Vagina (tissue), 2 donors: ENCODE results near the gene ADGRG3.
"Not testable (repeated sequence)": the region's sequence is repeated elsewhere in the genome, so short reads cannot be mapped to it uniquely, and the experiment has no call there.

Source experiments
- POLR2A ChIP-seq, 2 donors: fragments of 450-650 bp; IDR thresholded peaks; one replicate each; pipeline ENCODE4 v1.6.1; 2017; ENCODE audit warnings: antibody characterized with exemption in 2 of 2, mild to moderate bottlenecking in 2 of 2, moderate library complexity in 2 of 2
- POLR2AphosphoS5 ChIP-seq, 2 donors: sonication (generic); formaldehyde crosslinking; IDR thresholded peaks; one replicate each; pipeline ENCODE4 v1.9.0; 2017; ENCODE audit warnings: antibody characterized with exemption in 2 of 2, mild to moderate bottlenecking in 2 of 2, low read depth in 1 of 2; ENCODE audit not compliant: insufficient read depth in 1 of 2
- TF ChIP-seq, protein P1 (sequence below), 3 experiments: fragments of 450-650 bp in 2 of 3; fragments of 200-600 bp in 1 of 3; sonication (generic) in 1 of 3; IDR thresholded peaks; one replicate each; pipeline ENCODE4 v1.5.1; 2017 to 2019; ENCODE audit warnings: antibody characterized with exemption in 3 of 3, mild to moderate bottlenecking in 2 of 3, moderate library complexity in 2 of 3

DNA sequence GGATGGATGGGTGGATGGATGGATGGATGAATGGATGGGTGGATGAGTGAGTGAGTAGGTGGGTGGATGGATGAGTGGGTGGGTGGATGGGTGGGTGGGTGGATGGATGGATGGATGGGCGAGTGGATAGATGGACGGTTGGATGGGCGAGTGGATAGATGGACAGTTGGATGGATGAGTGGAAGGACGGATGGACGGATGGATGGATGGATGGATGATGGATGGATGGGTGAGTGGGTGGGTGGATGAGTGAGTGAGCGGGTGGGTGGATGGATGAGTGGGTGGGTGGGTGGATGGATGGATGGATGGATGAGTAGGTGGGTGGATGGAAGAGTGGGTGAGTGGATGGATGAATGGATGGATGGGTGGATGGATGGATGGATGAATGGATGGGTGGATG lies 61.7 kb downstream of the ADGRG3 start:
- TF ChIP-seq, protein P1, sequence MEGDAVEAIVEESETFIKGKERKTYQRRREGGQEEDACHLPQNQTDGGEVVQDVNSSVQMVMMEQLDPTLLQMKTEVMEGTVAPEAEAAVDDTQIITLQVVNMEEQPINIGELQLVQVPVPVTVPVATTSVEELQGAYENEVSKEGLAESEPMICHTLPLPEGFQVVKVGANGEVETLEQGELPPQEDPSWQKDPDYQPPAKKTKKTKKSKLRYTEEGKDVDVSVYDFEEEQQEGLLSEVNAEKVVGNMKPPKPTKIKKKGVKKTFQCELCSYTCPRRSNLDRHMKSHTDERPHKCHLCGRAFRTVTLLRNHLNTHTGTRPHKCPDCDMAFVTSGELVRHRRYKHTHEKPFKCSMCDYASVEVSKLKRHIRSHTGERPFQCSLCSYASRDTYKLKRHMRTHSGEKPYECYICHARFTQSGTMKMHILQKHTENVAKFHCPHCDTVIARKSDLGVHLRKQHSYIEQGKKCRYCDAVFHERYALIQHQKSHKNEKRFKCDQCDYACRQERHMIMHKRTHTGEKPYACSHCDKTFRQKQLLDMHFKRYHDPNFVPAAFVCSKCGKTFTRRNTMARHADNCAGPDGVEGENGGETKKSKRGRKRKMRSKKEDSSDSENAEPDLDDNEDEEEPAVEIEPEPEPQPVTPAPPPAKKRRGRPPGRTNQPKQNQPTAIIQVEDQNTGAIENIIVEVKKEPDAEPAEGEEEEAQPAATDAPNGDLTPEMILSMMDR (IDR thresholded peaks at IDR 0.05) = not testable (repeated sequence)
- not testable (repeated sequence) for TF ChIP-seq POLR2A (IDR thresholded peaks at IDR 0.05); POLR2AphosphoS5 (IDR thresholded peaks at IDR 0.05; ENCODE audit: insufficient read depth in 1 of 2, low read depth in 1 of 2)
